ENCODE results near the gene EHHADH.

EHHADH gene

DNA sequence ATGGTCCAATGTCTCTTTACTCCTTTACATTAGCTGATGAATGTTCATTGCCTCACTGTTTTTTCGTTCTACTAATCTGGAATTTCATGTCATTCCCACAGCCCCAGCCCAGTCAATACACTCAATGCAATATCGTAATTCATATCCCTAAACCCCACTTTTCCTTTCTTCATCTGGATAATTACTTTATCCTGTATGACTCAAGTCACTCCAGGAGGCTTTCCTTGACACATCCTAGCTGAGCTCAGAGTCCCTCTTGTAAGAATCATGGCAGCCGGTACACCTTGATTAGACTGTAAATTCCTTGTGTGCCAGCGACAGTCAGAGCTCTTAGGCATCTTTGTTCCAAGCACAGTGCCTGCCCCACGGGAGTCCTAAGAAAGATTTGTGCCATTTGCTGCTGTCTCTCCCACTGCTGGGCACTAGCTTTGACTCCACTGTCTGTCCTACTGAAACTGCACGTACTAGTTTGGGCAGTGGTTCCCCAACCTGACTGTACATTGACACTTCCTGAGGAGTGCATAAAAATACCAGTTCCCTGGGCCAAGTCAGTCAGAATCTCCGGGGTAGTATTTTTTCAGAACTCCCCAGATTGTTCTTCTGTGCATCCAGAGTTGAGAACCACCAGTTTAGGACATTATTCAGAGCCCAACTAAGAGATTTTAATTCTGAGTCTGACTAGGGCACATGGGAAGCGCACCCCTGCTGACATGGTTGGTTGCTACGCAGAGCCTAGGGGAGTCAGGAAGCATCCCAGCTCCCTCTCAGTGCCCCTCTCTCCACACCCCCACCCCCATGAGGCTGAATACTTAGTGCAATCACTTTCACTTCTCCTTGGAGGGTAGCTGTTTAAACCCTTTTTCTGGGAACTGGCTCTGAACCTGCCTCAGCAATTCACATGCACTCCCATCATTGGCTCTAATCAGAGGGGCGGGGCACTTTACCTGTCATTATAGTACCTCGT is 81.5 kb downstream of the EHHADH start:
- Histone ChIP-seq H3K4me1 (ENCODE audit: control insufficient read depth in 1 of 2, insufficient read depth in 2 of 2, low read length in 2 of 2) (peaks cover 17 to 21% of the 10 kb centered on the region in 2 donors), H3K4me3 (ENCODE audit: low read depth in 1 of 2, low read length in 2 of 2) (no peak overlapping the region), H3K27ac (ENCODE audit: low read depth, low read length) (no peak overlapping the region), H3K9me3 (ENCODE audit: control insufficient read depth in 1 of 2, low read length in 2 of 2) (no peaks in the 10 kb centered on the region), H3K36me3 (ENCODE audit: control insufficient read depth in 1 of 2, insufficient read depth in 2 of 2, low read length in 2 of 2) (no peaks in the 10 kb centered on the region), H3K27me3 (ENCODE audit: control insufficient read depth in 1 of 2, insufficient read depth in 2 of 2, low read length in 2 of 2) (no peaks in the 10 kb centered on the region), H3K9ac (ENCODE audit: low read depth in 1 of 2, low read length in 2 of 2) (no peak overlapping the region)

DNA sequence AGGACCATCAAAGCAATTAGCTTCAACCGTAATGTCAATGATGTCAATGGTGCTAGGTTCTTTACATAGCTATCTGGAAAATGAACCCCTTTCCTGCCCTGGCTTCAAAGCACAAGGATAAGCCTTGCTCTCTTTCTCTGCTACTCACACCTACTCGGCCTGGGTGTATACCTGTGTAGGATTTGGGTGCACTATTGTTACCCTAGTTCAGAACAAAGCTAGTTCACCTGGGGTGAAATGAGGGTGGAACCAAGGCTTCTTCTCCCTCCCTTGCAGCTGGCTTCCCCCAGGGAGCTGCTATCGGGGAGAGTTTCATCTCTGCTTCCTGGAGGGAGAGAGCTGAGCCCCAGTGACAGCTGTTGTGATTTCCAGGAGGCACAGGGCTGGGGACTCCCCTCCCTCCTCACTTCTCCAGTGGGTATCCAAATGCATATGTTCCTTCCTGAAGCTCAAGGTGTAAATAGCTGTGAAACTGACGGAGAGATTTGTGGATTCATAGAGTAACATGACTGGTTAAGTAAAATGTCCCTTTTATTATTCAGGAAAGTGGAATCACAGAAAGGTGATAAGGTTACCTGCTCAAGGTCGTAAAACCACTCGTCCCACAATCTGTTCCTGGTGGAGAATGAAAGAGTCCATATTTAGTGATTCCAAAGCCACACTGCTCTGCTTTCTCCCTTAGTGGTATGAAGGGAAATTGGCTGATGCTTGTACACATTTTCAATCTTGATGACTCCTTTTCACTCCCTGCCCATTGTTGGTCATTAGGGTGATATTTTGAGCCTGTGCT is 89.2 kb downstream of the EHHADH start:
- Histone ChIP-seq H3K27me3 (ENCODE audit: control insufficient read depth in 1 of 2, insufficient read depth in 2 of 2, low read length in 2 of 2) (no peaks in the 10 kb centered on the region), H3K36me3 (ENCODE audit: control insufficient read depth in 1 of 2, insufficient read depth in 2 of 2, low read length in 2 of 2) (no peaks in the 10 kb centered on the region), H3K9ac (ENCODE audit: low read depth in 1 of 2, low read length in 2 of 2) (no peak overlapping the region), H3K4me1 (ENCODE audit: control insufficient read depth in 1 of 2, insufficient read depth in 2 of 2, low read length in 2 of 2) (peaks cover 0 to 8% of the 10 kb centered on the region in 2 donors), H3K27ac (ENCODE audit: low read depth, low read length) (no peak overlapping the region), H3K4me3 (ENCODE audit: low read depth in 1 of 2, low read length in 2 of 2) (no peak overlapping the region), H3K9me3 (ENCODE audit: control insufficient read depth in 1 of 2, low read length in 2 of 2) (no peaks in the 10 kb centered on the region)

DNA sequence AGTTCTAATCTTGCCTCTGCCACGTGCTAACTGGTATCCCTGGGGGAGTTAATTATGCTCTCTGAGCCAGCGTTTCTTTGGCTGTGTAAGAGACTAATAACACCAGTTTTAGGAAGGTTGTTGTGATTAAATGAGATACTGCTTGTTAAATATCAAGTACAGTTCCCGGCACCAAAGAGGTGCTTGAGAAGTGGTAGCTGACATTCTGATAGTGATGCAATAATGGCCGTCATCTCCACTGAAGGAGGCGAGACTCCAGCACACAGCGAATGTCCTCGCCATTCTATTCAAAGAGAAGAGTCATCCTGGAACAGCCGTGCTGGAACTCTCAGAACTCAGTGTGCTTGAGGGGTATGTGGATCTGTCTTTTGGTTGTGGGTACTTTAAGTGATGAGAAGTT is 91.2 kb downstream of the EHHADH start:
- Histone ChIP-seq H3K36me3 (ENCODE audit: control insufficient read depth in 1 of 2, insufficient read depth in 2 of 2, low read length in 2 of 2) (no peaks in the 10 kb centered on the region), H3K9ac (ENCODE audit: low read depth in 1 of 2, low read length in 2 of 2) (no peak overlapping the region), H3K27ac (ENCODE audit: low read depth, low read length) (no peak overlapping the region)

DNA sequence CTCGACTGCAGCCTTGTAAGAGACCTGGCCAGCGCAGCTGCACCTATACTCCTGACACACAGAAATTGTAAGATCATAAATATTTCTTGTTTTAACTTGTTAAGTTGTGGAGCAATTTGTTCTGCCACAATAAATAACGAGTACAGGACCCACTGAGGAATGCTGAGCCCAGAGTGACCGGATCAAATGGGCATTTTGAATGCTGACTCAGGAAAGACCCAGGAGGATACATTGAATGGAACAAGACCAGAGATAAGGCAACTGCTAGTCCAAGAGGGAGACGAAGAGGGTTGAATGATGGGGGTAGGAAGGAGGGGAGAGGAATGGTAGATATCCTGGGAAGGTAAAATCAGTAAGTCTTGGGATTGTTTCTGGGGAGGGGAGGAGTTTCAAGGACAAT is 92.1 kb downstream of the EHHADH start:
- H3K36me3 ChIP-seq (ENCODE audit: control insufficient read depth in 1 of 2, insufficient read depth in 2 of 2, low read length in 2 of 2) = no peaks in the 10 kb centered on the region
- H3K9ac ChIP-seq (ENCODE audit: low read depth in 1 of 2, low read length in 2 of 2) = no peak overlapping the region
- H3K27ac ChIP-seq (ENCODE audit: low read depth, low read length) = no peak overlapping the region
- no peaks in the 10 kb centered on the region for H3K9me3 ChIP-seq (ENCODE audit: control insufficient read depth in 1 of 2, low read length in 2 of 2)
- H3K4me3 ChIP-seq (ENCODE audit: low read depth in 1 of 2, low read length in 2 of 2) = no peak overlapping the region
- peaks cover 0 to 3% of the 10 kb centered on the region in 2 donors for H3K27me3 ChIP-seq (ENCODE audit: control insufficient read depth in 1 of 2, insufficient read depth in 2 of 2, low read length in 2 of 2)
- peaks cover 0 to 8% of the 10 kb centered on the region in 2 donors for H3K4me1 ChIP-seq (ENCODE audit: control insufficient read depth in 1 of 2, insufficient read depth in 2 of 2, low read length in 2 of 2)

More for the DNA sequence above, 91.2 kb downstream of the EHHADH start:
- Histone ChIP-seq H3K27me3 (ENCODE audit: control insufficient read depth in 1 of 2, insufficient read depth in 2 of 2, low read length in 2 of 2) (no peaks in the 10 kb centered on the region), H3K4me1 (ENCODE audit: control insufficient read depth in 1 of 2, insufficient read depth in 2 of 2, low read length in 2 of 2) (peaks cover 0 to 8% of the 10 kb centered on the region in 2 donors), H3K9me3 (ENCODE audit: control insufficient read depth in 1 of 2, low read length in 2 of 2) (no peaks in the 10 kb centered on the region), H3K4me3 (ENCODE audit: low read depth in 1 of 2, low read length in 2 of 2) (no peak overlapping the region)

DNA sequence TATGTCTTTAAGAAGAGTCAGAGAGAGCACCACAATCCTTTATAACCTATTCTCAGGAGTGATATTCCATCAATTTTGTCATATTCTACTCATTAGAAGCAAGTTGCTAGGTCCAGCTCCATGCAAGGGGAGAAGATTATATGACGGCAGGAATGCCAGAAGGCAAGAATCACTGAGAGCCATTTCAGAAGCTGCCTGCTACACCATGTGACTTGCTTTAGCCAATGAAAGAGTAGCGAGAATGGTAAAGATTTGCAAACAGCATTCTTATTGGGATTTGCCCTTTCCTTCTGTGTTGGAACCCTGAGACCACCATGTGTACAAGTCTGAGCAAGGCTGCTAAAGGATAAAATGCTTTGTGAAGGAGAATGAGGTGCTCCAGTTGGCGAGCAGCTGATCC is 96.5 kb downstream of the EHHADH start:
- no peak overlapping the region for H3K9ac ChIP-seq (ENCODE audit: low read depth in 1 of 2, low read length in 2 of 2)
- peaks cover 5 to 8% of the 10 kb centered on the region in 2 donors for H3K27me3 ChIP-seq (ENCODE audit: control insufficient read depth in 1 of 2, insufficient read depth in 2 of 2, low read length in 2 of 2)
- no peaks in the 10 kb centered on the region for H3K36me3 ChIP-seq (ENCODE audit: control insufficient read depth in 1 of 2, insufficient read depth in 2 of 2, low read length in 2 of 2)

DNA sequence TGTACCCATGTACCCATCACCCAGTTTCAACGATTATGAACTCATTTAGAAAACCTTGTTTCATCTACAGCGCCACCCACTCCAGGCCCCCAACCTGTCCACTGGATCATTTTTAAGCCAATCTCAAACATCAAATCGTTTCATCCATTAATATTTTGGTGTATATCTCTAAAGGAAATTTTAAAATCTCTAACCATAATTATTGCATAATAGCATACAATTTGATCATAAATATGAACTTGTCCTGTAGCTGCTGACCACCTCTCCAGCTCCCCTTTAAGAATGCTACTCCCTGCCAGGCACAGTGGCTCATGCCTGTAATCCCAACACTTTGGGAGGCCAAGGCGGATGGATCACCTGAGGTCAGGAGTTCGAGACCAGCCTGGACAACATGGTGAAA is 98.2 kb downstream of the EHHADH start:
- peaks cover 8 to 11% of the 10 kb centered on the region in 2 donors for H3K27me3 ChIP-seq (ENCODE audit: control insufficient read depth in 1 of 2, insufficient read depth in 2 of 2, low read length in 2 of 2)
- no peak overlapping the region for H3K4me3 ChIP-seq (ENCODE audit: low read depth in 1 of 2, low read length in 2 of 2)
- no peak overlapping the region for H3K27ac ChIP-seq (ENCODE audit: low read depth, low read length)
- H3K4me1 ChIP-seq (ENCODE audit: control insufficient read depth in 1 of 2, insufficient read depth in 2 of 2, low read length in 2 of 2) = peaks cover 3 to 4% of the 10 kb centered on the region in 2 donors
- H3K9ac ChIP-seq (ENCODE audit: low read depth in 1 of 2, low read length in 2 of 2) = no peak overlapping the region
- H3K9me3 ChIP-seq (ENCODE audit: control insufficient read depth in 1 of 2, low read length in 2 of 2) = no peaks in the 10 kb centered on the region
- H3K36me3 ChIP-seq (ENCODE audit: control insufficient read depth in 1 of 2, insufficient read depth in 2 of 2, low read length in 2 of 2) = no peaks in the 10 kb centered on the region

More for the DNA sequence above, 96.5 kb downstream of the EHHADH start:
- Histone ChIP-seq H3K9me3 (ENCODE audit: control insufficient read depth in 1 of 2, low read length in 2 of 2) (no peaks in the 10 kb centered on the region), H3K4me3 (ENCODE audit: low read depth in 1 of 2, low read length in 2 of 2) (no peak overlapping the region), H3K4me1 (ENCODE audit: control insufficient read depth in 1 of 2, insufficient read depth in 2 of 2, low read length in 2 of 2) (peaks cover 0 to 3% of the 10 kb centered on the region in 2 donors), H3K27ac (ENCODE audit: low read depth, low read length) (no peak overlapping the region)

DNA sequence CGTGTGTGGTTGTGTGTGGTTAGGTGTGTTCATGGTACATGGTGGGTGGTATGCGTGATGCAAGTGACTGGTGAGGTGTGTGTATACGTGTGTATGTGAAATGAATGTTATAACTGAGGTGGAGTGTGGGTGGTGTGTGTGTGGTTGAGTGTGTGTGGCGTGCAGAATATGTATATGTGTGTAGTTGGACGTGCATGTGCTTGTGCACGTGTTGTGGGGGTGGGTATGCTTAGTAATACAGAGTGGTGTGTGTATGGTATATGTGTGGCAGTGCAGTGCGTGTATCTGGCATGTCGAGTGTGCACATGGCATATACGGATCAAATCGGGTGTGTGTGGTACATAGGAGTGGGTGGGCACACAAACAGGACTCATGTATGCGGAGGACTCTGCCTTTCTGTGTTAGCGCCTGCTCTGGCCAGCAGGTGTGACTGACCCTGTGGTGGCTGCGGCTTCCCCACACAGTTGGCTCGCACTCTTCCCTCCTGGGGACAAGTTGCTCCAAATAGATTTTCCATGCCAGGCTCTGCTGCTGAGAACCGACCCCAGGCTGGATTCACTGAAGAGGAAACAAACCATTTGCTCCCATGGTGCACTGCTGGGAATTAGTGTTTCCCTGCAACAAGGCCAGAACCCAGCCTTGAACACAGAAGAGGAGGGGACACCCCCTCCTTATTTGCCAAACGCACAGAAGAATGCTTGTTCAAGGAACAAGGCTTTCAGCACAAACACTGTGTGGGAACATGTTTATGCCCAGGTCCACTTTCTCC is 99.8 kb downstream of the EHHADH start:
- H3K9ac ChIP-seq (ENCODE audit: low read depth in 1 of 2, low read length in 2 of 2) = no peak overlapping the region
- no peak overlapping the region for H3K27ac ChIP-seq (ENCODE audit: low read depth, low read length)
- peaks cover 3 to 4% of the 10 kb centered on the region in 2 donors for H3K4me1 ChIP-seq (ENCODE audit: control insufficient read depth in 1 of 2, insufficient read depth in 2 of 2, low read length in 2 of 2)
- H3K36me3 ChIP-seq (ENCODE audit: control insufficient read depth in 1 of 2, insufficient read depth in 2 of 2, low read length in 2 of 2) = no peaks in the 10 kb centered on the region
- H3K27me3 ChIP-seq (ENCODE audit: control insufficient read depth in 1 of 2, insufficient read depth in 2 of 2, low read length in 2 of 2) = peaks cover 8 to 15% of the 10 kb centered on the region in 2 donors
- peak overlapping the region; percentile 79 to 84 for H3K4me3 ChIP-seq (ENCODE audit: low read depth in 1 of 2, low read length in 2 of 2)
- H3K9me3 ChIP-seq (ENCODE audit: control insufficient read depth in 1 of 2, low read length in 2 of 2) = no peaks in the 10 kb centered on the region

DNA sequence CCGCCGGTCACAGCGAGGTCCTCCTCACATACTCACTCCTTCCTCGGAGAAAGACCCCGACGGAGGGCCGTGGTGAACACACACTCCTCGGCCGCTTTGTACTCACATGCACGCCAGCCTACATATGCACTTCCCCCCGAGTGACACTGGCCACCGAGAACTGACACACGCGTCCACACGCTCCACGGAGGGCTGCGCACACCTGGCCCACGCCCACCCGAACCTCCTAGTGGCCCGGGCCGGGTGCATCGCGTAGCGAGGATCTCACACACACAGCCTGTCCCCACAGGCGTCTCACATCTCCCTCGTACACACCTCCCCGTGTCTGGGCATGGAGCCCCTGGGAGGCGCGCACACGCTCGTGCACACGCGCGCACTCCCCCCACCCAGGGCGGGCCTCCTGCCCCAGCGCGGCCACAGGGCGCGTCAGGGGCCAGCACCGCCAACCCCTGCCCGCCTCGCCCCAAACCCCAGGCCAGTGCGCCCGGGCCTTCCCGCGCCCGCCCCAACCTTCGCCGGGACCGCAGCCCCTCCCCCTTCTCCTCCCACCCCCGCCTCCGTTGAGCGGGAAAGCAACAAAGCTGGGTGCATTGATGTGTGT is 100.6 kb downstream of the EHHADH start:
- Histone ChIP-seq H3K27me3 (ENCODE audit: control insufficient read depth in 1 of 2, insufficient read depth in 2 of 2, low read length in 2 of 2) (peaks cover 8 to 15% of the 10 kb centered on the region in 2 donors), H3K9me3 (ENCODE audit: control insufficient read depth in 1 of 2, low read length in 2 of 2) (no peaks in the 10 kb centered on the region), H3K4me1 (ENCODE audit: control insufficient read depth in 1 of 2, insufficient read depth in 2 of 2, low read length in 2 of 2) (peaks cover 3 to 4% of the 10 kb centered on the region in 2 donors), H3K9ac (ENCODE audit: low read depth in 1 of 2, low read length in 2 of 2) (peak overlapping the region; percentile 55 to 60), H3K36me3 (ENCODE audit: control insufficient read depth in 1 of 2, insufficient read depth in 2 of 2, low read length in 2 of 2) (no peaks in the 10 kb centered on the region), H3K27ac (ENCODE audit: low read depth, low read length) (no peak overlapping the region), H3K4me3 (ENCODE audit: low read depth in 1 of 2, low read length in 2 of 2) (peak overlapping the region; percentile 79 to 84)

DNA sequence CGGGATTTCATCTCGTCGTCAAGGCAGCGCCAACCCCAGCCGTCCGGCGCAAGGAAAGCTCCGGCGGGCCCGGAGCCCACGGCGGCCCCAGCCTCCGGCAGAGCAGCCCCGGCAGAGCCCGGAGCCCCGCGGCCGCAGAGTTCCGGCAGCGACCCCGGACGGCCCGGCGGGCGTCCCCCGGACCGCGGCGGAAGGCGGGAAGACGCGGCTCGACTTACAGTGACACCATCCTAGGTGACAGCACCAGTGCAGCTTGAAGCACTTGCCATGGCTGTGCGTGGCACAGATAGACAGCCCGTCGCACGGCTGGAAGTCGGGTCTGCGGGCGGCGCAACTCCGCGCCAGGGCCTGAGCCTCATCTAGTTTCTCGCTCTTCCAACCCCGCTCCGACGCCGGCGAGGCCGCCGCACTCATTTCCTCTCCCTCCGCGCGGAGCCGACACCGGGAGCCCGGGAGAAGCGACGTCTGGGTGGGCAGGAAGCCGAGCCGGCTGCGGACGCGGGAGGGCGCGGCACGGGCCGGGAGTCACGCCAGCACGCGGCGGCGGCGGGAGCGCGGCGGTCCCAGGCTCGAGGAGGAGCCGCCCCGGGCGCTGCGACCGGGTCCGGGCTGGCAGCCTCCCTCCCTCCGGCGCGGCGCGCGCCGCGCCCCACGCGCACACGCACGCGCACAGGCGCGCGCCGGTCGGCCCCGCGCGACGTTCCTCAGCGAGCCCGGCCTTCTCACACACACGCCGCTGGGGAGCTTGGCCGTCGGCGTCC is 101.3 kb downstream of the EHHADH start, which contains the start of gene C3orf70:
Gene C3orf70 (minus strand): TSS at position 651 of the 761 bp plus-strand sequence. CDS start 237 bp downstream, at position 414.
- H3K4me3 ChIP-seq (ENCODE audit: low read depth in 1 of 2, low read length in 2 of 2) = peak within 1 kb of the TSS; percentile 79 to 84
- no peaks in the 10 kb centered on the region for H3K36me3 ChIP-seq (ENCODE audit: control insufficient read depth in 1 of 2, insufficient read depth in 2 of 2, low read length in 2 of 2)
- peaks cover 8 to 15% of the 10 kb centered on the region in 2 donors for H3K27me3 ChIP-seq (ENCODE audit: control insufficient read depth in 1 of 2, insufficient read depth in 2 of 2, low read length in 2 of 2)
- peaks cover 3 to 4% of the 10 kb centered on the region in 2 donors for H3K4me1 ChIP-seq (ENCODE audit: control insufficient read depth in 1 of 2, insufficient read depth in 2 of 2, low read length in 2 of 2)
- no peaks in the 10 kb centered on the region for H3K9me3 ChIP-seq (ENCODE audit: control insufficient read depth in 1 of 2, low read length in 2 of 2)
- H3K27ac ChIP-seq (ENCODE audit: low read depth, low read length) = peak within 1 kb of the TSS; percentile 41
- H3K9ac ChIP-seq (ENCODE audit: low read depth in 1 of 2, low read length in 2 of 2) = peak within 1 kb of the TSS; percentile 56 to 60
